ENCODE data around the gene LRRK1.

DNA sequence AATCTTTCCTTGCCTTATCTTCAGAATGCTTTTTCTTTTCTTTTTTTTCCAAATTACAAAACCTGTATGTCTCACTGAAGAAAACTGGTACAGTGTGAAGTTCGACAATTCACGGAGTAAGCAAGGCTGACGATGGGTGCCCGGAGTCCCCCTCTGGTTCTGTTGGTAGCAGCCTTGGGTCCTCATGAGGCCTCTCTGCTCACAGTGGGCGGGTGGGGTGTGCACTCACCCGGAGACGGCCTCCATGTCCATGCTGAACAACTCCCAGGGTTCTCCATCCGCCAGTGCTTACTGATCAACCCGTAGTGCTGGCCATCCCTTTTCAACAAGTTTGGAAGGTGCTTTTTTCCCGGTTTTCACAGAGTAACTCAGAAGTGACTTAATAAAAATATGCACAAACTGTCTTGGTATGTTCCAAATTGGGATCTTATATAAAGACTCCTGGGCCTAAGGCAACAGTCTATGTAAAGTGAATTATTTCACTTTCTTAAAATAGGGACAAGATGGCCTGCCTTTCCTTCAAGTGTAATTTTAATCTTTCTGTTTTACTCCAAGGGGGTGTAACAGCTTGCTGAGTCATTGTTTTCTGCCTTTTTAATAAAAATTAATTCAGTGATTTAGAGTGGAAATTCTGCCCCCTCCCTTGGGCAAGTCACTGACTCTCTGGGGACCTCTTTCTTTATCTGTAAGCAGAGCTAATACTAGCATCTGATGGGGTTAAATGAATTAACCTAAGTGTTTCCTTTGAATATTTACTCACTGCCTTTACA lies 23.7 kb downstream of the LRRK1 start:
- TF ChIP-seq, protein P1, sequence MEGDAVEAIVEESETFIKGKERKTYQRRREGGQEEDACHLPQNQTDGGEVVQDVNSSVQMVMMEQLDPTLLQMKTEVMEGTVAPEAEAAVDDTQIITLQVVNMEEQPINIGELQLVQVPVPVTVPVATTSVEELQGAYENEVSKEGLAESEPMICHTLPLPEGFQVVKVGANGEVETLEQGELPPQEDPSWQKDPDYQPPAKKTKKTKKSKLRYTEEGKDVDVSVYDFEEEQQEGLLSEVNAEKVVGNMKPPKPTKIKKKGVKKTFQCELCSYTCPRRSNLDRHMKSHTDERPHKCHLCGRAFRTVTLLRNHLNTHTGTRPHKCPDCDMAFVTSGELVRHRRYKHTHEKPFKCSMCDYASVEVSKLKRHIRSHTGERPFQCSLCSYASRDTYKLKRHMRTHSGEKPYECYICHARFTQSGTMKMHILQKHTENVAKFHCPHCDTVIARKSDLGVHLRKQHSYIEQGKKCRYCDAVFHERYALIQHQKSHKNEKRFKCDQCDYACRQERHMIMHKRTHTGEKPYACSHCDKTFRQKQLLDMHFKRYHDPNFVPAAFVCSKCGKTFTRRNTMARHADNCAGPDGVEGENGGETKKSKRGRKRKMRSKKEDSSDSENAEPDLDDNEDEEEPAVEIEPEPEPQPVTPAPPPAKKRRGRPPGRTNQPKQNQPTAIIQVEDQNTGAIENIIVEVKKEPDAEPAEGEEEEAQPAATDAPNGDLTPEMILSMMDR (IDR thresholded peaks at IDR 0.05): no peak
- TF ChIP-seq POLR2A (IDR thresholded peaks at IDR 0.05): no peak
- no peak for TF ChIP-seq POLR2AphosphoS5 (IDR thresholded peaks at IDR 0.05)

Data from sigmoid colon (tissue), 4 donors.